ENCODE measurements around the gene LRRC56.
"Not testable (repeated sequence)": the region's sequence is repeated elsewhere in the genome, so short reads cannot be mapped to it uniquely, and the experiment has no call there.

Gene LRRC56

DNA sequence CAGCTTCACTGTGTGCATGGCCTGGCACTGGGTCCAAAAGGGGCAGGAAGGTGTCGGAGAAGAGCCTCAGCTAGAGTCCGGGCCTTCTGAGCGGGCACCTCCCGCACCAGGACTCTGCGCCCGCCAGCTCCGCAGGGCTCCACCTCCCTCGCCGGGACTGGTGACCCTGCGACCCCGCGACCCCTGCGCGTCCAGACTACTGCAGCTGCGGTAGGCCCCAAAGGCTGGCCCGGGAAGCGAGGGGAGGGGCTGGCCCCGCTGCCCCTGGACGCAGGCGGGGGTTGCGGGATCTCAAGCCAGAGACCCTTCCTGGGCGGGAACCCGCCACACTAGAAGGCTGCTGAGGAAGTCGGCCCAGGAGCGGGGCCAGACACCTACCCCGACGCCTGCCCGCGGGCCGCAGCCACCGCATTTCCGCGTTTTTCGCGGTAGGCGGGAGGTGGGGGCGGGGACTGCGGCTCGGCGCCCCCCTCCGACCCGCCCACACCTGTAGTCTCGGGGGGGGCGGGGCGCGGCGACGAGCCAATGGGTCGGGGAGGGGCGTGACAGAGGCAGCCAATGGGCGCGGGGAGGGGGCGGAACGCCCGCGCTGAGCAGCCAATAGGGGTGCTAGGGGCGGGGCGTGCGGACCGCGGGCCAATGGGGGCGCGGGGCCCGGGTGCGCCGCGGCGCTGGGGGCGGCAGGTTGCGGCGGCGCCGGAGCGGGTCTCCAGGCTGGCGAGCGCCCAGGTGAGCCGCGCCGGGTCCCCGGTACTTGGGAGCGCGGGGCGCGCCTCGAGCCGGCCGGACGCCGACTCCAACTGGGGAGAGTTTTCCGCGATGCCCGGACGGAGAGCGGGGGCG lies 23.2 kb downstream of the LRRC56 start, which contains the start of the genes LMNTD2 and RASSF7:
Gene LMNTD2 (minus strand): TSS at position 434 of the 843 bp plus-strand sequence. CDS start 22 bp downstream, at position 412.
Gene RASSF7 (plus strand): TSS at position 666 of the 843 bp plus-strand sequence. CDS start 799 bp downstream, outside the sequence.
- peak; percentile 96 for DNase-seq

DNA sequence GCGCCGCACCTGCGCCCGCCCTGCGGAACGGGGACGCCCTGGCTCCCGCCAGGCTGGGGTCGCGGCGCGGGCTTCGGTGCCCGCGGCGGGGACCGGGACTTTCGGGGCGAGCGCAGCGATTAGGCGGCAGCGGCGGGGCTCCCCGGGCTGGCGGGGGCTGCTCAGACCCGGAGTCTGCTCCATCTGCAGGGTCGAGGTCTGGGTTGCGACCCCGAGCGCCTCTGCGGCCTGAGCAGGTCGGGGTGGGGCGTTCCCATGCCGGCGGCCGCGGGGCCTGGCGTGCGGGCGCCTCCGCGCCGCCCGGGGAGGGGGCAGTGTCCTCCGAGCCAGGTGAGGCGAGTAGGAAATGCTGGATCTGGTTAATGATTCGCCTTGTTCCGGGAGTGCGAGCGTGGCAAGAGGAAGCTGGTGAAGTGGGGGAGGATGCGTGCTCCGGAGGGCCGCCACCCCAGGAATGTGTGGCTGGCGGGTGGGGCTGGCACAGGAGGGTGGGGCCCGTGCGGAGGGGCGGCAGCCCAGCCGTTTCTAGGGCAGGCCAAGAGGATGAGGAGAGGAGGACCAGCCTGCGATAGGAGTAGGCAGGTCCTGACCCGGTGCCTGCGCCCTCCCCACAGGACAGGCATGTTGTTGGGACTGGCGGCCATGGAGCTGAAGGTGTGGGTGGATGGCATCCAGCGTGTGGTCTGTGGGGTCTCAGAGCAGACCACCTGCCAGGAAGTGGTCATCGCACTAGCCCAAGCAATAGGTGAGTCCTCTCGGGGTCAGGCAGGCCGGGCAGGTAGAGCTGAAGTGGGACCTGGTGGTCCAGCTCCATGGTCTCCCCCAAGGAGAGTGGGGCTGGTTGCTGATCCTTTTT lies 24.0 kb downstream of the LRRC56 start:
- DNase-seq = no peak

DNA sequence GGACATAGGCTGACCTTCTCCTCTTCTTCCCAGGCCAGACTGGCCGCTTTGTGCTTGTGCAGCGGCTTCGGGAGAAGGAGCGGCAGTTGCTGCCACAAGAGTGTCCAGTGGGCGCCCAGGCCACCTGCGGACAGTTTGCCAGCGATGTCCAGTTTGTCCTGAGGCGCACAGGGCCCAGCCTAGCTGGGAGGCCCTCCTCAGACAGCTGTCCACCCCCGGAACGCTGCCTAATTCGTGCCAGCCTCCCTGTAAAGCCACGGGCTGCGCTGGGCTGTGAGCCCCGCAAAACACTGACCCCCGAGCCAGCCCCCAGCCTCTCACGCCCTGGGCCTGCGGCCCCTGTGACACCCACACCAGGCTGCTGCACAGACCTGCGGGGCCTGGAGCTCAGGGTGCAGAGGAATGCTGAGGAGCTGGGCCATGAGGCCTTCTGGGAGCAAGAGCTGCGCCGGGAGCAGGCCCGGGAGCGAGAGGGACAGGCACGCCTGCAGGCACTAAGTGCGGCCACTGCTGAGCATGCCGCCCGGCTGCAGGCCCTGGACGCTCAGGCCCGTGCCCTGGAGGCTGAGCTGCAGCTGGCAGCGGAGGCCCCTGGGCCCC lies 24.8 kb downstream of the LRRC56 start:
- DNase-seq = no peak

DNA sequence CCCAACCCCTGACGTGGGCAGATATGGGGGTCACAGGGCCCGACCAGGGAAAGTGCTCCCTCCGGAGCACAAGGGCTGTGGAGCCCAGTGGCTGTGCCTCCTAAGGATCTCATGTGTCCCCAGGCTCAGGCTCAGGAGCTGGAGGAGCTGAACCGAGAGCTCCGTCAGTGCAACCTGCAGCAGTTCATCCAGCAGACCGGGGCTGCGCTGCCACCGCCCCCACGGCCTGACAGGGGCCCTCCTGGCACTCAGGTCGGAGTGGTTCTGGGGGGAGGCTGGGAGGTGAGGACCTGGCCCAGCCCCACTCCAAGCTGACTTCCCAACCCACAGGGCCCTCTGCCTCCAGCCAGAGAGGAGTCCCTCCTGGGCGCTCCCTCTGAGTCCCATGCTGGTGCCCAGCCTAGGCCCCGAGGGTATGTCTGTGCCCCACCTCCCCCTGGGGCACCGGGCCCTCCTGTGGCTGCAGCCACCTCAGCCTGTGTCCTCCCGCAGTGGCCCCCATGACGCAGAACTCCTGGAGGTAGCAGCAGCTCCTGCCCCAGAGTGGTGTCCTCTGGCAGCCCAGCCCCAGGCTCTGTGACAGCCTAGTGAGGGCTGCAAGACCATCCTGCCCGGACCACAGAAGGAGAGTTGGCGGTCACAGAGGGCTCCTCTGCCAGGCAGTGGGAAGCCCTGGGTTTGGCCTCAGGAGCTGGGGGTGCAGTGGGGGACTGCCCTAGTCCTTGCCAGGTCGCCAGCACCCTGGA lies 25.9 kb downstream of the LRRC56 start:
- no peak for DNase-seq

DNA sequence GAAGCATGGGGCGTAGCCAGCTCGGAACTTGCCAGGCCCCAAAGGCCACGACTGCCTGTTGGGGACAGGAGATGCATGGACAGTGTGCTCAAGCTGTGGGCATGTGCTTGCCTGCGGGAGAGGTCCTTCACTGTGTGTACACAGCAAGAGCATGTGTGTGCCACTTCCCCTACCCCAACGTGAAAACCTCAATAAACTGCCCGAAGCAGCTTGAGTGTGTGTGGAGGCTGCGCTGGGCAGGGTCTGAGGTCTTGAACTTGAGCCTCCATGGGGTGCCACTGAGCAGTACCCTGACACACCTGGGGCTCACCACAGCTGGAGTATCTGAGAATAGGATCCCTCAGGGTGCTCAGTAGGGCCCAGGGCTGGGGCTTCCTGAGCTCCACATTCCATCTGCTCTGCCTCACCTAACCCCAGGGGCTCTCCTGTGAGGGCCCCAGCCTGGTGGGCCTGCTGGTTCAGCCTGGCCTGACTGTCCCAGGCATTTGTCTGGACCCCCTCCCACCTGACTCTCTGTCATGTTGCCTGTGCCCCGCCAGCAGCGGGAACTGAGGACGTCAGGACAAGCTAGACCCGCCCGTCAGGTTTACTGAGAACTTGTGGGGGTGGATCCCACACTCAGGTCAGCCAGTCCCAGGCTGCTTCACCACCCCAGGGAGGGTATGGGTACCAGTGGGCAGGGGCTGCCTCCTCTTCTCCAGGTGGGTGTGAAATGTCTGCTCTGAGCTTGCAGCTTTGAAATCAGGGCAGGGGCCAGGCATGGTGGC lies 26.7 kb downstream of the LRRC56 start:
- DNase-seq = no peak

DNA sequence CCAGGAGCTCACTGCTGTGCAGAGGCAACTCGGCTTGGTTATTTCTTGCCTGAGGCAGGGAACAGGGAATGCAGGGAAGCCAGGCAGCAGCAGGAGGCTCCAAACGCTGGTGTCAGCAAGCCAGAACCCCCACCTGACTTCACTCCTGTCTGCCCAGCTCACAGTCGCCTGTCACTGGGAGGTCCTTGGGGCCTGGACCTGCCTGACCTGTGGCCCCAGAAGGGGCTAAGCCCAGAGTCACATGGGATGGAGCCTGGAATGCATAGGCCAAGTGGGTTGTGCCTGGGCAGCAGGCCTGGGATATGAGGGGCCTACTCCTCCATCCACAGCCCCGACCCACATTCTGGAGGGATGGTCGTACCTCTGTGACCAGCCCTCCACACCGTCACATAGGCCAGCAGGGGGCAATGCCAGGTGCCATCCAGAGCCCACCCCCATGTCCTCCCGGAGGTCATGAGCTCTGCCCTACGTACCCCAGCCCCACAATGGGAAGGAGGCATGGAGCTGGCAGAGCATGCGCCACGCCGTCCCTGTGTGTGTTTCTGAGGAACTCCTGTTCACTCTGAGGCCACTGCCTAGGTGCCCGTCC lies 28.7 kb downstream of the LRRC56 start:
- no peak for DNase-seq

DNA sequence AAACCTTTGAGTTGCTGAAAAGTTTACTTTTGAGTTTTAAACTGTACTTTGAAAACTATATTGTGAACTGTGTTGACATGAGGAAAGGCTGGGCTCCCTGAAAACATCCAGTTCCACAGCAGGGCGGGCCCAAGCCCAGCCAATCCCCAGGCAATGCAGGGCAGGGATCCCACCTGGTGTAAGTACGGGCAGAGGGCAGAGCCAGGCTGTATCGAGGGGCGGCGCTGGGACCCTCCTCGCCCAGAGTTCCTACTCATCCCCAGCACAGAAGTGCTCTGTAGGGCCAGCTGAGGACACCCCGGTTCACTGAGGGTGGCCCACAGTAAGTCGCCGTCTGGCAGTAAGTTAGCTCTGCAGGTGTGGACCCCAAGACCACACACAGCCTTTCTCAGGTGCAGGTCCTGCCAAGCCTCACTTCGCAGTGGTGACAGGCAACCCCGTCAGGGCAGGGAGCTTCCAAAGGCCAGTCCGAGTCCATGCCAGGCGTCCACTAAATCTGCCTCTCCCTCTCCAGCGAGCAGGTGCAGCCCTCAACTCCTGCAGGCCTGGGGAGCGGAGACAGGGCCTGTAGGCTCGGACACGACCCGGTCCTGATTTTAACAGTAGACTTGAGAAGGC lies 29.8 kb downstream of the LRRC56 start:
- DNase-seq = no peak

DNA sequence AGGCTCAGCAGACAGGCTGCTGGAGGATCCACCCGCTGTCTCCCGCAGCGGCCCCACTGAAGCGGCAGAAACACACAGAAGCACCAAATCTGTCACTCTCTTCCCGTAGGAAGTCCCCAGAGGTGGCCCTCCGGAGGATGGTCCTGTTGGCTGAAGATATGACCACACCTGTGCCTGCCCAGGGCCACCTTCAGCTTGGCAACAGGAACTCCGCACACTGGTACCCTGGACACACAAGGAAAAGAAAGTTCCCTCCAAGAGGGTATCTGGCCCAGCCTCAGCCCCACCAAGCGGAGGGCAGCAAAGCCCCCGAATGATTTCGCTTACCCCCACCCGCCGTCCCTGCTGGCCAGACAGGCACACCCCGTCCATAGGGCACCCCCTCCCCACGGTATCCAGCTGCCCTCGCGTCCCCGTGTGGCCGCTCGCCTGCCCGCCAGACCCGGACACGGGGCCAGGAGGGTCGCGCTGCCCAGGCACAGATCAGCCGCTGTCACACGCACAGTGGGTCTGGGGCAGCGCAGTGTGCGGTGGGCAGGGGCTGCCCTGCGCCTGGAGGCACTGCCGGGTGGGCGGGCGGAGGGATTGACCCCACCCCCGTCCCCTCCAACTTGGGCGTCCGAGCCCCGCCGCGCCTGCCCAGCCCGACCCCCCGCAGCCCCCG lies 30.4 kb downstream of the LRRC56 start:
- no peak for DNase-seq

DNA sequence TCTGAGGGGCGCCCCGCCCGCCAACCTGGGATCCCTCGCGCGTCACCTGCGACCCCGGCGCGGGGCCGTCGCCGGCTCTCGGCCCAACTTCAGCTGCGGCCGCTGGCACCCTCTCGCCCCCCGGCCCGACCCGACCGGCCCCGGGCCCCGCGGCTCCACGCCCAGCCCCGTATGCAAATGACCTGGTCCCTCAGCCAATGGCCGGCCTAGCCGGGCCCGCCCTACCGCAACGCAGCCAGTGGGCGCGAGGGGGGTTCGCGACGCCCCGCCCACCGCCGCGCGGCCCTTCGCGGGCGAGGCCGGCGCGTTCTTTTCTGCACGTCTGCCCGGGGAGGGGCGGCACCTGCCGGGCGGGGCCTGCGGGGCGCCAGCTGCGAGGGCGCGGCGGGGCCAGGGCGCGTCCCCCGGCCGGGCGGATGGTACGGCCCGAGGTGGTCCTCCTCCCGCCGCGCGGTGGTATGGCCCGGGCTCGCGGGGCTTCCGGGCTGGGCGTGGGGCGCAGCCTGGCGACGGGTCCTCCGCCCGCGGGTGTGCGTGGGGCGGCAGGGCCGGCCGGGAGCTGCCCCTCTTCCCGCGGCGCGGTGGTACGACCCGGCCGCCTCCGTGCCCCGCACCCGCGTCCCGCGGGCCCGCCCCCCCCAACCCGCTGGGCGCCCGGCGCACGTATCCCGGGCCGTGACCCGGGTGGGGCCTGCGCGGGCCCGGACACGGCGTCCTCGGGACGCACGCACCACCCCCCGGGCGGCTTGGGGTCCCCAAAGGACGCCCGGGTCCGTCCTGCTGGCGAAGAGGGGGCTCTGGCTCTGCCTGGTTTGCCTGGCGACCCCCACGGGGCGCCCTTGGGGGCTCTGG lies 31.2 kb downstream of the LRRC56 start:
- DNase-seq = peak; percentile 96

DNA sequence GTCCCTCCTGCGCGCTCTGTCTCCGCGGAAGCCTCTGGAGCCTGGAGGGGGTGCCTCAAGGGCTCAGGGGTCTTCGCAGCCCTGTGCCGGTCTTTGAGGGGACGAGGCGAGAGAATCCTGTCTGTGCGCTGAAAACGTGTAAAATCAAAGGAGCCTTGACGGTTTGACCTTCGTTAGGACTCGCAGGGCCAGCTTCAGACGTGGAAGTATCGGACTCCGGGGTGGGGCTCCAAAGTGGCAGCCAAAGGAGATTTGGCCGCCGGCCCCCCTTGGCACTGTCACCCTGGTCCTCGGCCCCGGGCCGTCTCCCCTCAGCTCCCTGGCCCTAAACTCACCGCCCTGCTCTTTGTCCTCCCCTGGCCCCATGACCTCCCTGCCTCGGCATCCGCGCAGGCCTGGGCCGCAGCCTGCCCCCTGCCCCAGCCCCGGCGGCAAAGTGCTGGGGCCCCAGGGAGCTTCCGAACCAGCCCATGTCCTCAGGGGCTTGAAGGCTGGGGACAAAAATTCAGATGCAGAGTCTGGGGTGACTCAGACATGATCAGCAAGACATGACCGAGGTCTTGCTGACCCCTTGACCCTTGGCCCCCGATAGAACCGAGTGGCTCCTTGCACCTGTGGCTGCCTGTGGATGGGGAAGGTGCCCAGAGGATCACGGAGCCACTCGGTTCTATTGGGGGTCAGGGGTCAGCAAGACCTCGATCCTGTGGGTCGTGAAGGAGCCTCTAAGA lies 32.0 kb downstream of the LRRC56 start:
- no peak for DNase-seq

DNA sequence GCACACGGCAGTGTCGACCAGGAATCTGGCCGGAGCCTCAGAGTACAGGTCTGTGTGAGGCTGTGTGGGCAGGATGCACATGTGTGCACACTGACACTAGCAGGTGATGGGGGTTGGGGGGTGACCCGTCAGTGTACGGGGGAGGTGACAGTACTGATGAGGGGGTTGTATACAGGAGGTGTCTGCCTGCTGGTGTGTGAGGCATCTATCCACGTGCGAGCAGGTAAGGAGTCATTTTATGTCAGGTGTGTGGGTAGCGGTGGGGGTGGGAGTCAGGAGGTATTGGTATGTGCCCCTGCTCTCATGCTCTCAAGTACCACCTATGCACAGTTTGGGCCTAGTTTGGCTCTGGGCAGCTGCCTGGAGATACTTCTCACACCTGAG lies 34.5 kb downstream of the LRRC56 start:
- DNase-seq = no peak

DNA sequence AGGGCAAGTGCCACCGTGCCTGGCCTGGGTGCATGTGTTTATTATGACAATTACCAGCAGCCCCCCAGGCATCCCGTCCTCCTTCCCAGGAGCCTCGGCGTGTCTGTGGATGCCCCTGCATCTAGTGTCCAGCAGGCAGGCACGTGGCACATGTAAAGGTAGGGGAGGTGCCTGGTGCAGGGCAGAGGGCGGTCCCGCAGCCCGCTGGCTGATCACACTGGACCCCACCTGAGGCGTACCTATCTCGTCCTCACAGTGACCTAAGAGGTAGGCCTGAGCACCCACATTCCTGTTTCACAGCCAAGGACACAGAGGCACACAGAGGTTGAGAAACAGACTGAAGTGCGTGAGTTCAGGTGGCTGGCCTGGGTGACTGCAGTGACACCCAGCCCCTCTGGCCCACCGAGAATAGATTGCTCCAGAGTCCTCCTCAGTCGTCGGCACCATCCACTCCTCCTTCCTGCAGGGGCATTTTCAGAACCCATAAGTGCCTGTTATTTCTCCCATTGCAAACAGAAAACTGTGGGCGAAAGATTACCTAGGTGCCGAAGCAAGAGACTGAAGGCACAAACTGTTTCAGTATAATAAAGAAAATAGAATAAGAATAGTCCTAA lies 35.9 kb downstream of the LRRC56 start:
- DNase-seq = no peak

DNA sequence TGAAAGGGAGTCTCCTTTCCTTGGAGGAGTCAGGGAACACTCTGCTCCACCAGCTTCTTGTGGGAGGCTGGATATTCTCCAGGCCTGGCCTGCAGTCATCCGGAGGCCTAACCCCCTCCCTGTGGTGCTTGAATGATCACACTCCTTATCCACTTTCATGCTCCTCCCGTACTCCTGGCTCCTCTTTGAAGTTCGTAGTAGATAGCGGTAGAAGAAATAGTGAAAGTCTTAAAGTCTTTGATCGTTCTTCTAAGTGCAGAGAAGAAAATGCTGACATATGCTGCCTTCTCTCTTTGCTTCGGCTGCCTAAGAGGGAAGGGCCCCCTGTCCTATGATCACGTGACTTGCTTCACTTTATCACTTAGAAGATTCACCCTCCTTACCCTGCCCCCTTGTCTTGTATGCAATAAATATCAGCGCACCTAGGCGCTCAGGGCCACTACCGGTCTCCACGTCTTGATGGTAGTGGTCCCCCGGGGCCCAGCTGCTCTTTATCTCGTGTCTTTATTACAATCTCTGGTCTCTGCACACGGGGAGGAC lies 36.8 kb downstream of the LRRC56 start:
- not testable (repeated sequence) for DNase-seq

DNA sequence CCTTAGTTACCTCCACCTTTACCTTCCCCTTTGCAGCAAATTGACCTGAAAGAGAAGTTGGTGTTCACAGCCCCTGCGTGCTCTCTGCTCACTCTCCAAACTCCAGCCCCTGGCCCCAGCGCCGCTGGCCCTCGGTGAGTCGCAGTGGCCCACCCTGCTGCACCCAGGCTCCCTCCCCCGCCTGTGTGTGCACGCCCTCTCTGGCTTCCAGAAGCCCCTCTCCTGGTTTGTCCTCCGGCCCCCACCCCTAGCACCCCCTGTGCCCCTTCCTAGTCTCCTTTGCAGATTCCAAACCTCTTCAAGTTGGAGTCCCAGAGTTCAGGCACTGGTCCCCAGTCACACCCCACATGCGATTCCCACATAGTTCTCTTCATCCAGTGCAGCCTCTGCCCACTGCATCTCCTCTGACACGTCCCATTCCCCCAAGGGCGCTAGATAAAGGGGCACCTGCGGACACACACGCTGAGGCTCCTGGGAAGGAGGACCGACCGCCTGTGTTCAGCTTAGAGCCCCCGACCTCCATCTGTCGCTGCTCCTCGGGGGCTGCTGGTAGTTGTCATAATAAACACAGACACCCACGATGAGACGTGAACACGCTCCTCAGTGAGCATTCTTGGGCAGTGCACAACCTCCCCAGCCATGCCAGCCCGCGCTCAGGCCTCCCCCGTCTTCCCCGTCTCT lies 37.4 kb downstream of the LRRC56 start:
- no peak for DNase-seq

DNA sequence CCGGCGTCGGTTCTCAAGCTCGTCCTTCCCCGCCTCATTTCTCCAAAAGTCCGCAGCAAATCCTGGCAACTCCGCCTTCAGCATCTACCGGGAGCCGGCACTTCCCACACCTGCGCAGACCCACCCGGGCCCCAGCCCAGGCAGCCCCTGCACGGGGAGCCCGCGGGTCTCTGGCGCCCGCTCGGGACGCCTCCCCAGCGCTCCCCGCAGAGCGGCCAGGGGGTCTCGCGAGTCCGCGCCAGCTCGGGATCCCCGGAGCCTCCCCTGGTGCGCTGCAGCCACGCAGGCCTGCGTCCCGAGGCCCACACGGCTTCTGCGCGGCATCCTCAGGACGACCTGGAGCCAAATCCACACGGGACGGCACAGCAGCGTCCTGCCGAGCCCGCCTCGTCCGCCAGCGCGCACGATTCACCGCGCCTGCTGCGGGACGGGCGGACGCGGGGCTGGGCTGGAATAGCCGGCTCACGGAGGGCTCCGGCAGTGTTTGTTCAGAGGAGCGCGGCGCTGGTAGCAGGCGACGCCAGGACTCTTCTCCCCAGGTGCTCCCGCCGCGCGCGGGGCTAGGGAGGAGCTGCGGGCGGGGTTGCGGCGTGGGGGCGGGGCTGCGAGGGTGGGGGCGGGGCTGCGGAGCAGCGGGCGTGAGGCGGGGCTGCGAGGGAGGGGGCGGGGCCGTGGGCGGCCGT lies 38.1 kb downstream of the LRRC56 start:
- DNase-seq = no peak

DNA sequence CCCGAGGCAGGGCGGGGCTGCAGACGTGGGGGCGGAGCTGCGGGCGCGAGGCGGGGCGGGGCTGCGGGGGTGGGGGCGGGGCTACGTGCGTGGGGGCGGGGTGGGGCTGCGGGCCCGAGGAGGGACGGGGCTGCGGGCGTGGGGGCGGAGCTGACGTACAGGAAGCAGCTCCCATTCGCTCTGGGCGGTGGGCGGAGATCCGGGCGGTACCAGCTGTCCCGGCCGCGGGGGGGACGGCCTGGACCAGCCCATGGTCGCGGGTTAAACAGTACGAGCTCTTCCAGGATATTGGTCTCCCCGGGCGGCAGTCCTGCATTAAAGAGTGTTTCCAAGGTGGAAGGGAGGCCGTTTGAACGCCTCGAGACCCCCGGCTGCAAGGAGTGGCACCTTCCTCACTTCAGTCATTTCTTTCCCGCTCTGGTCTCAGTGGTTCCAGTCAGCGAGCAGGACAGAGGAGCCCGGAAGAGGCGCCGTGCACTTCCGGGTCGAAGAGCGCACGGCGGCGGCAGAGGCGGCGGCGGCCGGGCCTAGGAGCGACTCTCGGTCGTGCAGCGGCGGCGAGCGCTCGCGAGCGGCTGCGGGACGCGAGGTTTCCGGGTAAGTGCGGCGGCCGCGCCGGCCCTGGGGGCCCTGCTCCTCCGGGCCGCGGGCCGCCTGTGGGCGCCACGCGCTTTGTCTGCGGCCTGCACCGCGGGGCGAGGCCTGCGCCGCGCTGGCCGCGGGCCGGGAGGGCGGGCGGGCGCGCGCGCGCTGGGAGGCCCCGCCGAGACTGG lies 38.9 kb downstream of the LRRC56 start, which contains the start of gene PHRF1:
Gene PHRF1 (plus strand): TSS at position 475 of the 773 bp plus-strand sequence. CDS start 5,043 bp downstream, outside the sequence.
- DNase-seq = peak; percentile 95
